ENCODE measurements around the gene ZPR1. TPM values are rescaled to one million over a fixed set of nuclear protein-coding genes. Genes with fewer than 3 reads are reported as not detected.

Gene ZPR1
- total RNA-seq, 1 donor, result 36.2 TPM

- Histone ChIP-seq H3K4me1 (ENCODE audit: insufficient read depth, low read length) (peaks cover 6% of the 10 kb centered on the region), H2AFZ (ENCODE audit: low read length) (no peak overlapping the region), H3K9me3 (ENCODE audit: low read depth, low read length) (no peaks in the 10 kb centered on the region), H3K4me2 (ENCODE audit: insufficient read depth, low read length) (no peak overlapping the region), H3K4me3 (ENCODE audit: insufficient read depth, low read length) (no peak overlapping the region), H3K27ac (ENCODE audit: low read depth, low read length) (peak overlapping the region; percentile 7), H3K27me3 (ENCODE audit: insufficient read depth, low read length) (no peaks in the 10 kb centered on the region), H3K36me3 (ENCODE audit: insufficient read depth, low read length) (no peaks in the 10 kb centered on the region), H4K20me1 (ENCODE audit: insufficient read depth, low read length) (no peaks in the 10 kb centered on the region), H3K79me2 (ENCODE audit: insufficient read depth, low read length) (no peaks in the 10 kb centered on the region)
- no peak for TF ChIP-seq CTCF (IDR thresholded peaks at IDR 0.05; ENCODE audit: extremely low read depth, low read depth, low read length)
- DNase-seq (ENCODE audit: insufficient read length, low spot score, missing footprints), result no peak
Observed at GRCh38 chr11:116814502-116814901, 26.7 kb upstream of the ZPR1 start.

GRCh38 chr11:116813781-116814471, 26.1 kb upstream of the ZPR1 start:
- no peaks in the 10 kb centered on the region for H3K36me3 ChIP-seq (ENCODE audit: insufficient read depth, low read length)
- no peaks in the 10 kb centered on the region for H3K27me3 ChIP-seq (ENCODE audit: insufficient read depth, low read length)
- no peak for TF ChIP-seq CTCF (IDR thresholded peaks at IDR 0.05; ENCODE audit: extremely low read depth, low read depth, low read length)
- no peaks in the 10 kb centered on the region for H3K79me2 ChIP-seq (ENCODE audit: insufficient read depth, low read length)
- H3K27ac ChIP-seq (ENCODE audit: low read depth, low read length), result peak overlapping the region; percentile 52
- H3K4me2 ChIP-seq (ENCODE audit: insufficient read depth, low read length), result no peak overlapping the region
- H3K4me1 ChIP-seq (ENCODE audit: insufficient read depth, low read length), result peaks cover 10% of the 10 kb centered on the region
- DNase-seq (ENCODE audit: insufficient read length, low spot score, missing footprints), result no peak
- peak overlapping the region; percentile 14 for H2AFZ ChIP-seq (ENCODE audit: low read length)
- H3K4me3 ChIP-seq (ENCODE audit: insufficient read depth, low read length), result no peak overlapping the region
- no peaks in the 10 kb centered on the region for H4K20me1 ChIP-seq (ENCODE audit: insufficient read depth, low read length)
- H3K9me3 ChIP-seq (ENCODE audit: low read depth, low read length), result no peaks in the 10 kb centered on the region

GRCh38 chr11:116813170-116813569, 25.3 kb upstream of the ZPR1 start:
- Histone ChIP-seq H3K27me3 (ENCODE audit: insufficient read depth, low read length) (no peaks in the 10 kb centered on the region), H2AFZ (ENCODE audit: low read length) (no peak overlapping the region), H3K27ac (ENCODE audit: low read depth, low read length) (no peak overlapping the region), H3K4me3 (ENCODE audit: insufficient read depth, low read length) (no peak overlapping the region), H3K36me3 (ENCODE audit: insufficient read depth, low read length) (no peaks in the 10 kb centered on the region), H3K4me2 (ENCODE audit: insufficient read depth, low read length) (no peak overlapping the region), H3K4me1 (ENCODE audit: insufficient read depth, low read length) (peaks cover 16% of the 10 kb centered on the region), H4K20me1 (ENCODE audit: insufficient read depth, low read length) (no peaks in the 10 kb centered on the region), H3K9me3 (ENCODE audit: low read depth, low read length) (no peaks in the 10 kb centered on the region), H3K79me2 (ENCODE audit: insufficient read depth, low read length) (no peaks in the 10 kb centered on the region)
- TF ChIP-seq CTCF (IDR thresholded peaks at IDR 0.05; ENCODE audit: extremely low read depth, low read depth, low read length), result no peak
- no peak for DNase-seq (ENCODE audit: insufficient read length, low spot score, missing footprints)

GRCh38 chr11:116812109-116812508, 24.3 kb upstream of the ZPR1 start:
- no peak overlapping the region for H3K27ac ChIP-seq (ENCODE audit: low read depth, low read length)
- H3K36me3 ChIP-seq (ENCODE audit: insufficient read depth, low read length), result no peaks in the 10 kb centered on the region
- H2AFZ ChIP-seq (ENCODE audit: low read length), result no peak overlapping the region
- peaks cover 16% of the 10 kb centered on the region for H3K4me1 ChIP-seq (ENCODE audit: insufficient read depth, low read length)
- H3K27me3 ChIP-seq (ENCODE audit: insufficient read depth, low read length), result no peaks in the 10 kb centered on the region
- H4K20me1 ChIP-seq (ENCODE audit: insufficient read depth, low read length), result no peaks in the 10 kb centered on the region
- no peak for TF ChIP-seq CTCF (IDR thresholded peaks at IDR 0.05; ENCODE audit: extremely low read depth, low read depth, low read length)
- no peaks in the 10 kb centered on the region for H3K9me3 ChIP-seq (ENCODE audit: low read depth, low read length)
- no peaks in the 10 kb centered on the region for H3K79me2 ChIP-seq (ENCODE audit: insufficient read depth, low read length)
- DNase-seq (ENCODE audit: insufficient read length, low spot score, missing footprints), result no peak
- H3K4me3 ChIP-seq (ENCODE audit: insufficient read depth, low read length), result no peak overlapping the region
- H3K4me2 ChIP-seq (ENCODE audit: insufficient read depth, low read length), result no peak overlapping the region
